GM19238 (cell line): Measurements from ENCODE around the gene ABCD2.
"Not testable (repeated sequence)": the region's sequence is repeated elsewhere in the genome, so short reads cannot be mapped to it uniquely, and the experiment has no call there.

Experiments
- DNase-seq: peaks from one replicate; pipeline ENCODE4 v3.0.0; 2011; ENCODE audit warnings: low spot score; ENCODE audit not compliant: insufficient read length

The ABCD2 gene

DNA sequence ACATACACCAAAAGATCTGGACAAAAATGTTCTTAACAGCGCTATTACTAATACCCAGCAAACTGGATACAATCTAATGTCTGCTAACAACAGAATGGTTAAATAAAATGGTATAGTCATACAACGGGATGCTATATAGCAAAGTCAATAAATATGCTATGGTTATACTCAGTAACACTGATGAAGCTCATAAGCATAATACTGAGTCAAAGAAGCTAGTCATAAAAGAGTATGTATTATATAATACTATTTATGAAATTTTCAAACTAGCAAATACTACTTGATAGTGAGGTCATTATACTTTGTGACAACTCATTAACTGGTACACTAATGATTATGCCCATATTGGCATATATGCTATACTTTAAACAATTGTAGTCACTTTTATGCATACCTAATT, 7.4 kb downstream of the ABCD2 start:
- no peak for DNase-seq

DNA sequence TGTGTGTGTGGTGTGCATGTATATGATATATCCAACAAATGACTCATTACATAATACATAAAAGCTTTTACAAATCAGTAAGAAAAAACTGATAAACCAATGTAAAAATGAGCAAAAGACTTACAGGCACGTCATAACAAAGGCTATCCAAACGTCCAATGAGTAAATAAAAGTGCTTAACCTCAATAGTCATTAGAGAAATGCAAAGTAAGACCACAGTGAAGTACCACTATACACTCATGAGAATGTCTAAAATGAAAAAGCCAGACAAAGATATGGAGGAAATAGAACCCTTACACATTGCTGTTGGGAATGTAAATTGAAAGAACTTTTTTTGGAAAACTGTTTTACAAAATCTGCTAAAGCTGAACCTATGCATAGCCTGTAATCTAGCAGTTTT, 7.8 kb downstream of the ABCD2 start:
- no peak for DNase-seq

- no peak for DNase-seq
Observed at GRCh38 chr12:39610436-39611025, 9.1 kb downstream of the ABCD2 start.

GRCh38 chr12:39606712-39607423, 12.7 kb downstream of the ABCD2 start:
- DNase-seq, result no peak

- no peak for DNase-seq
Observed at GRCh38 chr12:39605996-39606395, 13.6 kb downstream of the ABCD2 start.

DNA sequence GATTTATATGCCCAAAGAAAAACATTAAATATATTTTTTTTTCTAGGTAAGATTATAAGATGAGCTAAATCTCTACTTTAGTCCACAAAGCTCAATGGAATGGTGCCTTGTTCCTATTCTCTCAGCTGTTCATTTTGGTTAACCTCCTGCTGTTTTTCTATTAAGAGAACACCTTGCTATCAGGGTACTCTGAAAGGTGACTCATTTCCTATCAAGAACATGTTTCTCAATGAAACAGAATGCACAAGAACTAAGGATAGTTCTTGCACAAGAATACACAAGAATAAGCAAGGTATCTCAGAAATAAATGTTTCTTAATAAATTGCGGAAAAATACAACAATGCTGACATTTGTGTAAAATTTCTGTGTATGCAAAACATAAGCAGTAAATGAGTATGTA, 14.1 kb downstream of the ABCD2 start:
- DNase-seq, result no peak

GRCh38 chr12:39603065-39603464, 16.5 kb downstream of the ABCD2 start:
- no peak for DNase-seq

DNA sequence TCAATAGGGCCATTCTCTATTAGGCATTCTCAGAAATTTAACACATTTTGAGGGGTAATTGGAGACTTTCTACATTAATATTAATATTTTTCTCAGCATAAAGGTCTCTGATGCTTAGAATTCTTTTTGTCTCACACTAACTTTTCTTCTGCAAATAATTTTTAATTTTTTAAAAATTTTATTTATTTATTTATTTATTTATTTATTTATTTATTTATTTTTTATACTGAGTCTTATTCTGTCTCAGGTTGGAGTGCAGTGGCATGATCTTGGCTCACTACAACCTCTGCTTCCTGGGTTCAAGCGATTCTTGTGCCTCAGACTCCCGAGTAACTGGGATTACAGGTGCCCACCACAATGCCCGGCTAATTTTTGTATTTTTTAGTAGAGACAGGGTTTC, 17.7 kb downstream of the ABCD2 start:
- not testable (repeated sequence) for DNase-seq

- no peak for DNase-seq
Observed at GRCh38 chr12:39595928-39596327, 23.7 kb downstream of the ABCD2 start.

- DNase-seq, result no peak
Observed at GRCh38 chr12:39592295-39592694, 27.3 kb downstream of the ABCD2 start.

- no peak for DNase-seq
Observed at GRCh38 chr12:39588348-39588747, 31.3 kb downstream of the ABCD2 start.

DNA sequence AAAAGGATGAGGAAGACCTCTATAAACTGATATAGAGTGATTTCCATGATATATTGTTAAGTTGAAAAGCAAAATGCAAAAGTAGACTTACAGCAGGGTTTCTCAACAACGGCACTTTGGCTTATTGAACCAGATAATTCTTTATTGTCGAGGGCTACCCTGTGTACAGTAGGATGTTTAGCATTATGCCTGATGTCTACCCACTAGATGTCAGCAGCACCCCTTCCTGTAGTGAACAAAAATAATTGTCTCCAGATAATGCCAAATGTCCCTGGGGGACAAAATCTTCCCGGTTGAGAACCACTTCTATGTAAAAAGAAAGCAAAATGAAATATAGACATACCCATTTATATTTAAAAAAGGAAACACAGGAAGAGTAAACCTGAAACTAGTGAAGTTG, 32.4 kb downstream of the ABCD2 start:
- no peak for DNase-seq

DNA sequence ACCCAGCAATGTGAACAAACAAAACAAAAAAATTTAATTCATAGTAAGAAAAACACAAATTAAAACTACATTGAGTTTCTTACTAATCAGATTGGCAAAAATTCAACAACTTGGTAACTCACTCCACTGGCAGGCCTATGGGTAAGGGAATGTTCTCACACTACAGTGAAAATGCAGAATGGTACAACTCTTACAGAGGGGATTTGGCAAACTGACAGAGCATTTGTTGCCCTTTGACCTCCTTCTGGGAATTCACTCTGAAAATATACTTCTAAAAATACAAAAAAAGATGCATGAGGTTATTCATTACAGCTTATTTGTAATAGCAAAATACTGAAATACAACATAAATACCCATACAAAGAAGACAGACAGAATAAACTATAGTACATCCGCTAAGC, 32.8 kb downstream of the ABCD2 start:
- DNase-seq, result no peak

- no peak for DNase-seq
Observed at GRCh38 chr12:39581592-39581991, 38.0 kb downstream of the ABCD2 start.

DNA sequence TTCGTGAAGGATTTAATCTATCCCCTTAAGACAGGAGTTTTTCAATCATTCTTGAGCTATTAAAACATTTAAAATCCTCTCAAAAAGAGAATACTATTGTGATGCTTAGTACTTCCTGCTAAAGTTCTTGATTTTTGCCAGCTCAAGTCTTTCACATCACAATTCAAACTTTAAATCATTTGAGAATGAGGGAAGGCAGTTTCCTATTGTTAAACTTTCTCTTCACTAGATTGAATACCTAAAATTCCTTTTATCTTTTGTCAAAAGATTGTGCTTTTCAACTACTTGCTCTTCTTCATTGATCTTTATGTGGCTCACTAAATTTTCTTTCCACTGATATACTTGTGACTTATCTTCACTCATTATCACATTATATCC, 44.1 kb downstream of the ABCD2 start:
- DNase-seq, result no peak

DNA sequence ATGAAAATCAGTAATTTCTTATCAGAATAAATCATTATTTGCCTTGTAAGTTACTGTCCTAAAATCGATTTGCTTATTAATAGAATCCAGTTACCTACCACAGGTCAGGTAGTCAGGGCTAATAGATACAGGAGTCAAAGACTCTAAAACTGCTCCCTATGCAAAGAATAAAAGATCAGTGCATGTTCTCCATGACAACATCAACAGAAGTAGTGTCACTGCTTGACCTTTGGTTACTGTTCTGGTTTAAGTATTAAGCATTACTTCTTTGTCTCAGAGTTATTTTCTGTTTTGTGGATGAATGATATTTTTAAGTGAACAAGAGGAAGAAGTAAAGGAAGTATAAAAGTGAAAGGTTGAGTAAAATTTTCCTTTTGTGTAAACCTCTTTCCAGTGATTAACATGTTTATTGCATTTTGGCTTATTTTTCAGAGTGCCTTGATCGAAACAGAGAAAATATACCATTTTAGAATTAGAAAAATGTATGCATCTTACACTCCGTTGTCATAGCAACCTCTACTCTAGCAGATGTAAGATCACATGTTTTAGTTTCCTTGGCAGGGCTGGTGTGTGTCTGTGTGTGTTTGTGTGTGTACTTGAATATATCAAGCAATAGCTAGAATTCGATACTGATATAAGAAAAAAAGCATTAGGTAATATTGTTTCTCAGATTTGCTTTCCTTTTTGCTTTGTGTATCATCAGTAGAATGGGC, 44.7 kb downstream of the ABCD2 start:
- no peak for DNase-seq

DNA sequence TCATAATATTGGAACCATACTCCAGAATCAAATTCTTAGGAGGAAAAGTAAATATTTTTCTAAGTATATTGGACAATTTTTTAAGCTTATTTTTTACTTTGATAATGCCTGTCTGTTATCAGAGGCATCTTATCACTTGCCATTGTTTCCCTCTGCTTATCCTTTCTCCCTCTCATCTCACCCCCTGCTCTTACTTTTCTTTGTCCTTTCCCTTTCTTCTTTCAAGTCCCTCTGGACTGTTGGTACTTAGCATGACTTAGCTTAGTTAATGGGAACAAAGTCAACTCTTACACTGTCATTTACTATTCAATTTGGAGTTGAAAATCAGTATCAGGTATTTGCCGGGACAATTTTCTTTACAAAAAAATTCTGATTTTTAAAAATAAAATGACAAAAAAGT, 45.2 kb downstream of the ABCD2 start:
- DNase-seq, result no peak

DNA sequence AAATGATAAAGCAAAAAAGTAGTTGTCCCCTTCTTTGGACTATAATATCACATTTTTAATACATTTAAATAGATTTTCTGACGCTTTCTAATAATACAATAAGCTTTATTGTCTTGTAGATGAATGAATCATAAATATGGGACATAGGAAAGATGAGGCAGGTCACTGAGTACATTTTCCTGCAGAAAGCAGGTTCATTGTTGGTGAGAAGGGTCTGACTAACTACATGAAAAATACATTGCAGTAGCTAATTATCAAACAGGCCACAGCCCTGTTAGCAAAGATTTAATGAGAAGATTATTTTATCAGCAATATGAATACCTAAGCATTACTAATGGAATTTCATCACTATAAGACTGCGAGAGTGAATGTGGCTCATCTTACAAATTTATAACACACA, 45.6 kb downstream of the ABCD2 start:
- no peak for DNase-seq

- DNase-seq, result no peak
Observed at GRCh38 chr12:39572551-39572950, 47.1 kb downstream of the ABCD2 start.

DNA sequence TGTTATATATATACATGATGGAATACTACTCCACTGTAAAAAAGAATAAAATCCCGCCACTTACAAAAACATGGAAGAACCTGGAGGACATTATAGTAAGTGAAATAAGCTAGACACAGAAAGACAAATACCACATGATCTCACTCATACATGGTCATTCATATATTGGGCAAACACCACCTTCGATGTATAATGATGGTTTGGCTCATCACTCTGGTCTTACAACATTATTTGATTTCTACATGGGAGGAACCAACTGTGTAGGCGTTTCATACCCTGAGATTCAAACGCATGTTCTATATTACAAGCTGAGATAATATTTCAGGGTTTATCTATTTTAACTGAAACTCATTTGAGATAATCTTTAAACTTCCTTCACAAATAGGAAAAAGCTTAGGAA, 48.3 kb downstream of the ABCD2 start:
- no peak for DNase-seq

- no peak for DNase-seq
Observed at GRCh38 chr12:39553476-39553875, 66.1 kb downstream of the ABCD2 start.

DNA sequence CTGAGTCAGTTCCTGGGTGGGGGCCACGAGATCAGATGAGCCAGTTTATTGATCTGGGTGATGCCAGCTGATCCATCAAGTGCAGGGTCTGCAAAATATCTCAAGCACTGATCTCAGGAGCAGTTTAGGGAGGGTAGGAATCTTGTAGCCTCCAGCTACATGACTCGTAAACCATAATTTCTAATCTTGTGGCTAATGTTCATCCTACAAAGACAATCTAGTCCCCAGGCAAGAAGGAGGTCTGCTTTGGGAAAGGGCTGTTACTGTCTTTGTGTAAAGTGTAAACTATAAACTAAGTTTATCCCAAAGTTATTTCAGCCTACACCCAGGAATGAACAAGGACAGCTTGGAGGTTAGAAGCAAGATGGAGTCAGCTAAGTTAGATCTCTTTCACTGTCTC, 75.4 kb downstream of the ABCD2 start:
- not testable (repeated sequence) for DNase-seq

DNA sequence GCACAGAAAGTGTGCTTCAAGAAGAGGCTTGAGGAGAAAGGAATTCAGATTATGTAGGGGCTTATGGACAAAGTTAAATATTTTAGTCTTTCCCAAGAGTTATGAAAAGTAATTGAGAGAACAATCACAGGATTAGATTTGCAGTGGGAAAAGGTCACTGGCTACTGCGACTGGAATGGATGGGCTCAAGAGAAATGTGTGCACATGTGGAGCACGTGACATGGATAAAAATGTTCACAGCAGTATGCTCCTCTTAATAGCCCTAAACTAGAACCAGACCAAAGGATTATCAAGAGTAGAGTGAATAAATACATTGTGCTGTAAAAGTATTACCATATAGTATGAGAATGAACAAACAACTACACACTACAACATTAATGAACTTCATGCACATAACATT, 78.1 kb downstream of the ABCD2 start:
- DNase-seq, result no peak
